Measurements from ENCODE around the gene KCNJ13.

GRCh38 chr2:232815569-232815968 lies 39.2 kb upstream of the KCNJ13 start:
- TF ChIP-seq POLR2A (IDR thresholded peaks at IDR 0.05) (no peak), CTCF (IDR thresholded peaks at IDR 0.05) (no peak), POLR2AphosphoS5 (IDR thresholded peaks at IDR 0.05) (no peak)
